NB4 (cell line): ENCODE data around the gene TADA2B.

ENCODE experiments used
- DNase-seq: peaks from one replicate; pipeline ENCODE4 v3.0.0; 2010; ENCODE audit warnings: low read depth
- H3K4me3 ChIP-seq: one replicate; pipeline ENCODE4 v1.5.1; 2011; ENCODE audit warnings: mild to moderate bottlenecking, low read depth, low read length, moderate library complexity
- MYC ChIP-seq: IDR thresholded peaks from 2 replicates; pipeline ENCODE4 v1.6.1; 2011; ENCODE audit warnings: low read depth, low read length
- POLR2A ChIP-seq: IDR thresholded peaks from 2 replicates; pipeline ENCODE4 v1.6.1; 2011; ENCODE audit warnings: mild to moderate bottlenecking; ENCODE audit not compliant: insufficient read length; ENCODE audit errors: extremely low read depth
- TF ChIP-seq, protein P1 (sequence below): IDR thresholded peaks from 2 replicates; pipeline ENCODE4 v1.6.1; 2011; ENCODE audit warnings: low read depth, low read length
- TF ChIP-seq, protein P2 (sequence below): IDR thresholded peaks from one replicate; pipeline ENCODE4 v1.5.1; 2012; ENCODE audit warnings: low read depth, low read length

The TADA2B gene

DNA sequence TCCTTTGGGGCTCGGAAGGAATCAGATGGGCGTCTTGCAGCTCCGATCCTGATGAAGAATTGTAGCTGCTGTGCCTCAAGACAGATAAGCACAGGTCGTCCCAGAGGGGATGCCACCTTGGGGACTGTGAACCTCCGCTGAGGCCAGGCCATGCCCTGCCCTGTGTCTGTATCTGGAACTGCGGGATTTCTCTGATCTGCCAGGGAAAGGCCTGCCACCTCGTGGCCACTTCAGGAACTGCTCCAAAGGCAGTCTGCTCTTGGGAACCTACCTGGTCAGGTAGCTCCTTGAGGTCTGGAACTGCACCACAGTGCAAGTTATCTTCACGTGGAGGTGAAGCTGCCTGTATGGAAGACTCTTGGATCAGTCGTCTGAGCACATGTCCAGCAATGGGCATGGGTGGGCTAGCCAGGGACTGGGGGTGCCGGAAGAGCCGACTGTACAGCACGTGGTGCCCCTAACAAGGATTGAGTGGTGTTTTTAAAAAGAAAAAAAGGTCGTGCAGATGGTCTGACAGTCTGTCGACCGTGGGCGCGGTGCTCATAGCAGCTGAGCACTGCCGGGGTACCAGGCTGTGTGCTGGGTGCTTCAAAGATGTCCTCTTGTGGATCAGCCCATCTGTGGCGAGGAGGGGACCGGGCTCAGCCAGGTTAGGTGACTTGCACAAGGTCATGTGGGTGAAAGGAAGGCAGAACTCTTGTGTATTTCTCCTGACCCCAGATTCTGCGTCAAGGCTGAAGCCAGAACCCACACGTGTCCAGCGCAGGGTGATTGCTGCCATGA, 27.7 kb downstream of the TADA2B start:
- TF ChIP-seq POLR2A (no peak), MYC (peak; percentile 77; the same call in 1 of the 2 replicates)
- TF ChIP-seq, protein P1, sequence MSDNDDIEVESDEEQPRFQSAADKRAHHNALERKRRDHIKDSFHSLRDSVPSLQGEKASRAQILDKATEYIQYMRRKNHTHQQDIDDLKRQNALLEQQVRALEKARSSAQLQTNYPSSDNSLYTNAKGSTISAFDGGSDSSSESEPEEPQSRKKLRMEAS, result peak; percentile 84
- TF ChIP-seq, protein P2, sequence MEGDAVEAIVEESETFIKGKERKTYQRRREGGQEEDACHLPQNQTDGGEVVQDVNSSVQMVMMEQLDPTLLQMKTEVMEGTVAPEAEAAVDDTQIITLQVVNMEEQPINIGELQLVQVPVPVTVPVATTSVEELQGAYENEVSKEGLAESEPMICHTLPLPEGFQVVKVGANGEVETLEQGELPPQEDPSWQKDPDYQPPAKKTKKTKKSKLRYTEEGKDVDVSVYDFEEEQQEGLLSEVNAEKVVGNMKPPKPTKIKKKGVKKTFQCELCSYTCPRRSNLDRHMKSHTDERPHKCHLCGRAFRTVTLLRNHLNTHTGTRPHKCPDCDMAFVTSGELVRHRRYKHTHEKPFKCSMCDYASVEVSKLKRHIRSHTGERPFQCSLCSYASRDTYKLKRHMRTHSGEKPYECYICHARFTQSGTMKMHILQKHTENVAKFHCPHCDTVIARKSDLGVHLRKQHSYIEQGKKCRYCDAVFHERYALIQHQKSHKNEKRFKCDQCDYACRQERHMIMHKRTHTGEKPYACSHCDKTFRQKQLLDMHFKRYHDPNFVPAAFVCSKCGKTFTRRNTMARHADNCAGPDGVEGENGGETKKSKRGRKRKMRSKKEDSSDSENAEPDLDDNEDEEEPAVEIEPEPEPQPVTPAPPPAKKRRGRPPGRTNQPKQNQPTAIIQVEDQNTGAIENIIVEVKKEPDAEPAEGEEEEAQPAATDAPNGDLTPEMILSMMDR, result peak; percentile 100
- no peak overlapping the region for H3K4me3 ChIP-seq
- peak; percentile 87 for DNase-seq

DNA sequence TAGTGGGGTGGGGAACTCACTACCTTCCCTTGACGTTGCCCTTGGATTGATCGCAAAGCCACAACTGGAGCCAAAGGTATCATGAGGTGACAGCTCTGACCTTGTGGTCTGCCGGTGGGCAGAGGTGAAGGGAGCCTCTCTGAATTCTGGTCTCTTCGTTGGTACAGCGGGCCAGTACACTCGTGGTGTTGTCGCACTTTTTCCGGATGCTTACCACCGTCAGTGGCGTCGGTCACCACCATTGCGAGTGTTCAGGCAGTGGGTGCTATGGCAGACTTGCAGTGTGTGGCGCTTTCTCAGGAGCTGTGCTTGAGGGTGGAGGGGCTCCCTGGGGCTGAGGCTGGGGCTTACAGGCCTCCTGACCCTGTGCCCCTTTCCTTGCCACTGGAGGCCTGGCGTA, 29.9 kb downstream of the TADA2B start:
- no peak overlapping the region for H3K4me3 ChIP-seq
- TF ChIP-seq MYC (no peak), POLR2A (no peak)
- TF ChIP-seq, protein P1, result no peak
- TF ChIP-seq, protein P2, result no peak
- no peak for DNase-seq

DNA sequence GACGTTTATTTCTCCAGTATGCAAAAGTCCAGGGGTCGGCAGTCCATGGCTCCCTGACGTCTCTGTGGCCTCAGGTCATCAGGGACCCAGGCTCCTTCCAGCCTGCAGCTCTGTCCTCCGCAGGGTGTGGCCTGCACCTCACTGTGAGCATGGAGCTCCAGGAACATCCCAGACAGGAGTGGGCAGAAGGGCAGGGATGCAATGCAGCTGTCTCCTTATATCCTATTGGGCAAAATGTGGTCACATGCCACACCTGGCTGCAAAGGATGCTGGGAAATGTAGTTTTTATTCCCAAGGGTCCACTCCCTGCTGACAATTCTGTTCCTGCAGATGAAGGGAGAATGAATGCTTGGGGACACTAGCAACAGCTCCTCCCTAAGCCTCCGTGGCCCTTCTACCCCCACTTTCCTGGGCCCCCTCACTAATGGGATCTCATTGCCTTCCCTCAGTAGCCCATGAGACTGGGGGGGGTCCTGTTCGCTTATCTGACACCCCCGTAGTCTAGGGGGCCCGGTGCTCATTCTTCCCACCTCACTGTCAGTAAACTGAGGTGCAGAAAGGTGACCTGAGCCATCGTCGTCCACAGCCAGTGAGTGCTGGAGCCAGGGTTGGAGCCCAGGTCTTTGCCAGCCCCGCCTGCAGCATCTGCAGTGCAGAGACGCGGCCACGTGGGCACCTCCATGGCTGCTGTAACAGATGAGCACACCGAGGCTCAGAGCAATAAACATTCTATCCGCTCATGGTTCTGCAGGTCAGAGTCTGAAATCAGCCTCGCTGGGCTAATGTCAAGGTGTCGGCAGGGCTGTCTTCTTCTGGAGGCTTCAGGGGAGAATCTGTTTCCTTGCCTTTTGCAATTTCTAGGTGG, 30.6 kb downstream of the TADA2B start:
- TF ChIP-seq POLR2A, result no peak
- TF ChIP-seq, protein P1, result peak; percentile 78
- TF ChIP-seq, protein P2, result no peak
- H3K4me3 ChIP-seq, result no peak overlapping the region
- peak; percentile 75 for DNase-seq

DNA sequence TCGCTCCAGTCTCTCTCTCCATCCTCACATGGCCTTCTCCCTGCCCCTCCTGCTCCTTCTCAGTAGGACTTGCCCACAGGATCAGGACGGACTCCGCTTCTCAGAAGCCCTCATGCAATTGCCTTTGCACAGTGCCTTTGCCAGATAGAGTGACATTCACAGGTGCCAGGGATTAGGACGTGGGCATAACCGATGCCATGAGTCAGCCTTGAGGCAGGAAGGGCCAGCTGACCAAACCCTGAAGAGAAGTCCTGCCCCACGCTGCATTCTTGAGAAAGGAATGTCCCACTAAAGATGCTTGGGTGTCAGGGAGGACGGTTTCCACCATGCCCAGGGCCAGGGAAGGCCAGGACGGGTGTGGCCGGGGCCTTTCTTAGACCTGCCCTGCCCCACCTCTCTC, 31.3 kb downstream of the TADA2B start:
- TF ChIP-seq, protein P1, result no peak
- TF ChIP-seq MYC, result no peak
- no peak for TF ChIP-seq POLR2A
- TF ChIP-seq, protein P2, result no peak
- H3K4me3 ChIP-seq, result no peak overlapping the region
- DNase-seq, result no peak

DNA sequence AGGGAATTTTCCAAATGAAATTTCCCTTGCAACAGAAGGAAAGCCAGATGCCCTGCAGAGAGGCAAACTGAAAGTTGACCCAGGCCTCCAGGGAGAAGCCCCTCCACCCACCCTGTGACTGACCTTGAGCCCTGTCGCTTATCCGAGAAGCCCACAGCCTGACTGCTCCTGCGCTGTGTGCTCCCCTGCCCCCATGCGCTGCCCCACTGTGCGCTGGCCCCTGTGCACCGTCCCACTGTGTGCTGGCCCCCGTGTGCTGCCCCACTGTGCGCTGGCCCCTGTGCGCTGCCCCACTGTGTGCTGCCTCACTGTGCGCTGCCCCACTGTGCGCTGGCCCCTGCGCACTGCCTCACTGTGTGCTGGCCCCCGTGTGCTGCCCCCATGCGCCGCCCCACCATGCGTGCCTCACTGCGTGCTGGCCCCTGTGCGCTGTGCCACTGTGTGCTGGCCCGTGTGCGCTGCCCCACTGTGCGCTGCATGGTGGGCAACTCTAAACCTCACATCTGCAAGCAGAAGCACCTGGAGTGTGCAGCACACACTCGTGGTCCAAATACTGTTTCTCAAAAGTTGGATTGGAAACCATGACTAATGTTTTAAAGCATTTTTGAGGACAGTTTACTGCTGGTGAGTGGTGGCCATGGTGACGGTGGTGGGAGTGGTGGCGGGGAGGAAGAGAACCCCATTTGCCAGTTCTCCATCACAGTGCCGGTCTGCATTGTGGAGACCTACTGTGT, 33.0 kb downstream of the TADA2B start:
- TF ChIP-seq POLR2A, result no peak
- TF ChIP-seq MYC, result no peak
- TF ChIP-seq, protein P2, result no peak
- TF ChIP-seq, protein P1, result no peak
- H3K4me3 ChIP-seq, result no peak overlapping the region
- DNase-seq, result no peak
